Liver (tissue), 3 donors: ENCODE data around the gene EEFSEC.

Experiments used
- CTCF ChIP-seq: fragments of 150-350 bp; IDR thresholded peaks from 2 replicates; pipeline ENCODE4 v1.5.1; 2017; ENCODE audit warnings: improper control_type of control experiment, low read depth, low read length; ENCODE audit not compliant: missing input control
- HNF4G ChIP-seq: IDR thresholded peaks from 2 replicates; pipeline ENCODE4 v1.6.1; 2016; ENCODE audit warnings: antibody characterized with exemption
- MAX ChIP-seq: IDR thresholded peaks from 2 replicates; pipeline ENCODE4 v1.6.1; 2016; ENCODE audit warnings: antibody characterized with exemption
- REST ChIP-seq: IDR thresholded peaks from 2 replicates; pipeline ENCODE4 v1.6.1; 2016; ENCODE audit warnings: antibody characterized with exemption, mild to moderate bottlenecking
- YY1 ChIP-seq: IDR thresholded peaks from 2 replicates; pipeline ENCODE4 v1.6.1; 2016; ENCODE audit warnings: antibody characterized with exemption, mild to moderate bottlenecking
- ZBTB33 ChIP-seq: IDR thresholded peaks from 2 replicates; pipeline ENCODE4 v1.6.1; 2016; ENCODE audit warnings: antibody characterized with exemption
- donor health status: healthy.
- donor health status: healthy.

GRCh38 chr3:128215290-128215689, 62.0 kb downstream of the EEFSEC start:
- no peak for TF ChIP-seq CTCF
- TF ChIP-seq HNF4G, result no peak
- no peak for TF ChIP-seq YY1
- TF ChIP-seq MAX, result no peak
- TF ChIP-seq REST, result no peak
- no peak for TF ChIP-seq ZBTB33
